GM18502 (cell line): ENCODE data around the gene LACTB.

Experiments
- ATAC-seq: cut with Tn5 transposase; IDR thresholded peaks from one replicate; pipeline ENCODE4 v1.9.1; 2021; ENCODE audit warnings: mild to moderate bottlenecking; ENCODE audit not compliant: unreplicated experiment, poor library complexity

Gene LACTB

DNA sequence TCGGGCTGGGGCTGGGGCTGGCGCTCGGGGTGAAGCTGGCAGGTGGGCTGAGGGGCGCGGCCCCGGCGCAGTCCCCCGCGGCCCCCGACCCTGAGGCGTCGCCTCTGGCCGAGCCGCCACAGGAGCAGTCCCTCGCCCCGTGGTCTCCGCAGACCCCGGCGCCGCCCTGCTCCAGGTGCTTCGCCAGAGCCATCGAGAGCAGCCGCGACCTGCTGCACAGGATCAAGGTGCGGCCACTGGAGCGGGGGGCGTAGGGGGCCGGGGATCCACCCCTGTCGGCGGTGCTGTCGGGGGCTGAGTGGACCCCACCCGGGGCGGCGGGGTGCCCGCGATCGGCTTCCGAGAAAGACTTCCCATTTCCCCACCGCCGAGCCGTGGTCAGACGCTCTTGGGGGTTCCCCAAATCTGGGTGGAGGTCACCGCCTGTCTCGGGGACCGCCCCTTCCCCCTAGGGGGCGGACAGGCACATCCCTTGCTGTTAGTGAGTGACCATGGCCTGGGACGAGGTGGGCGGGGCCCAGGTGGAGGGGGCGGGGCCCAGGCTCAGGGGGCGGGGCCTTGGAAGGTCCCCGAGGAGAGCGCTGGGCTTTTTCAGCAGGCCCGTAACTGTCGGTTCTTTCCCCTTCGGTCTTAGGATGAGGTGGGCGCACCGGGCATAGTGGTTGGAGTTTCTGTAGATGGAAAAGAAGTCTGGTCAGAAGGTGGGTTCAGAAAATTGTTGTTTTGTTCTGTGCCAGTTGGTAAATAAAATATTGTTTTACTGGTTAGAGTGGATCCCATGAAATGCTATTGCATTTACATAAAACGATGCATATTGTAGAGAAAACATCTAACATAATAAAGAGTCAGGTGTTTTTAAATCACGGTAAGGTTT, 578 bp downstream of the LACTB start:
- peak; percentile 76 for ATAC-seq

DNA sequence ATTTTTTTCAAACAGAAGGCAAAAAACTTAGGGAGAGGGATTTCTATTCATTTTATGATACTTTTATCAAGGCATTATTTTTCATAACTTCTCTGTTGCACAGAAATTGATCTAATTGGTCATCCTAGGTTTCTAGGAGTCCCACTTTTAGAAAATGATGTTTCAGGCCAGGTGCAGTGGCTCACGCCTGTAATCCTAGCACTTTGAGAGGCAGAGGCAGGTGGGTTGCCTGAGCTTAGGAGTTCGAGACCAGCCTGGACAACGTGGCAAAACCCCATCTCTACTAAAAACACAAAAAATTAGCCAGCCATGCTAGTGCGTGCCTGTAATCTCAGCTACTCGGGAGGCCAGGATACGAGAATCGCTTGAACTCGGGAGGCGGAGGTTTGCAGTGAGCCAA, 2.8 kb downstream of the LACTB start:
- no peak for ATAC-seq

DNA sequence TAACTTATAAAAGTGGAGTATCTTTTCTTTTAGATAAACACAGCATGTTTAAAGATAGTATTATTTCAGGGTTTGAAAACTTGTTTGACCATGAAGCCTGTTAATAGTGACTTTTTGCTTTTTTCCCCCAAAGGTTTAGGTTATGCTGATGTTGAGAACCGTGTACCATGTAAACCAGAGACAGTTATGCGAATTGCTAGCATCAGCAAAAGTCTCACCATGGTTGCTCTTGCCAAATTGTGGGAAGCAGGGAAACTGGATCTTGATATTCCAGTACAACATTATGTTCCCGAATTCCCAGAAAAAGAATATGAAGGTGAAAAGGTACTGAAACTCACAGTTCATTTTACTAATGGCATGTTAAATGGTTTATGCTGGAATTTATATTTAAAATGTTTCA, 5.1 kb downstream of the LACTB start:
- ATAC-seq, result no peak

DNA sequence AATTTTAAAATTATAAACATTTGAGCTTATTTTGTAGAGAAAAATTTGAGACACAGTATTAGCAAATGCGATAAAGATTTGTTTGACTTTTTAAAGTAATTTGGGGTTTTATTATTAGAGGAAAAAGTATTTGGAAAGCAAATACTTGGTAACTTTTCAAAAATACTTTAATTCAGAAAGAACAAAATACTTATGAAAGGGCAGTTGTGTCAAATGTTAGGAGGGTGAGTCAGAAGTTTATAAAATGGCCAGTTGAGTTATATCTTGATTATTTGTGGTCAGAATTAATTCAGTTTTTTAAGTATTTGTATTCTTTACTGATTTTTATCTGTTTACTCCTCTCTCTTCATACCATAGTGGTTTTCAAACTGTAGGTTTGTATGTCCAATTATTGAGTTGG, 12.1 kb downstream of the LACTB start:
- no peak for ATAC-seq

DNA sequence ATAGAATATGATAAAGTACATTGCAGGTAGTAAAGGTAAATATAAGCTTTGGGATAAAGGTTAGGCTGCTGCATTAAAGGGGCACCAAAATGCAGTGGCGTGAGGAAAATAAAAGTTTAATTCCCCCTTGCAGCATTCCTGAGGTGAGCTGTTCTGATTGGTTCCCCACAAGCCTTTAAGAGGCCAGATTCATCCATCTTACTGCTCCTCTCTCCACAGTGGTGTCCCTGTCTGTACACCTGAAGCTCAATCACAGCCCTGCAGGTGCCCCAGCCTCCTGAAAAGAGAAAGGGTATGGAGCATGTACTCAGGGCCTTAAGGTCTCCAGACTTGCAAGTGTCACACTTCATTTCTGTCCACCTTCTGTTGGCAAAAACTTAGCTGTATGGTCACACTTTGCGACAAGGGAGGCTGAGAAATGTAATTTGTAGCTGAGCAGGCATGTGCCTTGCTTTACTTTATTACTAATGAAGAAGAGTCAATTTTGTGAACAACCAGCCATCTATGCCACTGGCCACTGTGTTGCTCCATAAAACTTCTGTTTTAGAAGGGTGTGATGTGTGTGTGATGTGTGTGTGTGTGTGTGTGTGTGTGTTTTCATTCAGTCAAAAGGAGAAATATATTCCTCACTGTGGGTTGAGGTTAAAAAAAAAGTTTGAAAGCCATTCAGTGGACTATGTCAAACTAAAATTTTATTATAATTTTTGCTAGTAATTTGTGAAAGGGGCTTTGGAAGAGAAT, 12.8 kb downstream of the LACTB start:
- no peak for ATAC-seq

DNA sequence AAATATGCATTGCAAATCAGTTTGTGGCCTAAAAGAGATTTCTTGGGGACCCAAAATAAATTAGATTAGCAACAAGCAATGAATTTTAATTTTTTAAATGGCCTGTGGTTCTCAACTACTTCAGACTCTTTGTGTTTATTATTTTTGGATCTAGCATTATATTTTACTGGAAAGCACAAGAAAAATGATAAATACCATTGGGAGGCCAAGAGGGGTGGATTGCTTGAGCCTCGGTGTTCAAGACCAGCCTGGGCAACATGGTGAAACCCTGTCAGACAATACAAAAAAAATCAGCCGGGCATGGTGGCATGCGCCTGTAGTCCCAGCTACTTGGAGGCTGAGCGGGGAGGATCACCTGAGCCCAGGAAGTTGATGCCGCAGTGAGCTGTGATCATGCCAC, 13.6 kb downstream of the LACTB start:
- no peak for ATAC-seq

DNA sequence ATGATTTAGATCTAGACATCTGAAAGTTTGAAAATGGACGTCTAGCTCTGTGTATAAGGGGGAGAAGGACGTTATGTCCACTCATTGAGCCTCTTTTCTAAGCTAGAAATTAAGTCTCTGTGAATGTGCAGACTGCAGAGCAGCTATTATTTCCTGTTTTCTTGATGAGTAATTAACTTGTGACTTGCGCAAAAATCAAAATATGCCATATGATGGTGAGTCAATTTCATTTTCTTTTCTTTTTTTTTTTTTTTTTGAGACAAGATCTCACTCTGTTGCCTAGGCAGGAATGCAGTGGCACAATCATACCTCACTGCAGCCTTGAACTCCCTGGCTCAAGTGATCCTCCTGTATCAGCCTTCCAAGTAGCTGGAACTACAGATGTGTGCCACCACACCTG, 14.1 kb downstream of the LACTB start:
- no peak for ATAC-seq

DNA sequence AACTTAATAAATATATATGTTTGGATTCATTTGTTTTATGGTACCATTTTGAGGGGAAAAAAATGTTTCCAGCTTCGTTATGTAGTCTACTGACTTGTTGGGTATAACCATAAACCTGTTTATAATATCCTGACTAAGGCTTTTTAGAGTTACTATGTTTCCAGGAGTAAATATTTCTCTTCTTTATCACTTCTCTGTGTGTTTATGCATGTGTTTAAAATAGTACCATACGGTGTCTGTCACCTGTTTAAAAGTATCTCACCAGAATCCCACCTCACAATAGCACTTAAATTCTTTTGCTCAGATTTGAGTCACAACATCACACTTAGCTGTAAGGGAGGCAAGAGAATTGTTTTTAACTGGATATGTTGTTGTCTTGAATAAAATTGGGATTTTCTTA, 15.1 kb downstream of the LACTB start:
- ATAC-seq, result no peak

DNA sequence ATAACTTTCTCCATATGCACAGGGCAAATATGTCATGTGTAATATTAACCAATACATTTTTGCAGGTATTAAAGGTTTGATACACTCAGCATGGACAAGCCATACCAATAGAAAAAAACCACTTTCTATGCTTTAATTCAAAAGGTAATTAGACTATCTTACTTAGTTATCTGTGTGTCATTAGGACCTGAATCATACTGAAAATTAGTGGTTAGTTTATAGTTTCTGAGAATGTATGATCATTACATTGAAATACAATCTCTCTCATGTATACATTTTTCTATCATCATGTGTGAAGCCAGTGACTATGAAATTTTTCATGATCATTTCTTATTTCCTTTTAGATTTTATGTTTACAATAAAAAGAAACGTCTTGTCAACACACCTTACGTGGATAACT, 19.3 kb downstream of the LACTB start:
- no peak for ATAC-seq

DNA sequence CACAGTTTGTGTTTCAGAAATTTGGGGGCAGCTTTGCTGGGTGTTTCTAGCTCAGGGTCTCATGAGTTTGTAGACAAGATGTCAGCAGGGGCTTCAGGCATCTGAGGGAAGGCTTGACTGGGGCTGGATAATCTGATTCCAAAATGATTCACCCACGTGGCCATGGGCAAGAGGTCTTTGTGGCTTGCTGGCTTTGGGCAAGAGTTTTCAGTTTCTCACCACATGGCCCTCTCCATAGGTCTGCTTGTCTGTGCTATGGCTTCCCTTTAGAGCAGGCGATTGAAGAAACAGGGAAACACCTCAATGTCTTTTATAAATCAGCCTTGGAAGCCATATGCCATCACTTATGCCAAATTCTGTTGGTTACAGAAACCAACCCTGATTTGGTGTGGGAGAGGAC, 23.8 kb downstream of the LACTB start:
- ATAC-seq, result no peak

DNA sequence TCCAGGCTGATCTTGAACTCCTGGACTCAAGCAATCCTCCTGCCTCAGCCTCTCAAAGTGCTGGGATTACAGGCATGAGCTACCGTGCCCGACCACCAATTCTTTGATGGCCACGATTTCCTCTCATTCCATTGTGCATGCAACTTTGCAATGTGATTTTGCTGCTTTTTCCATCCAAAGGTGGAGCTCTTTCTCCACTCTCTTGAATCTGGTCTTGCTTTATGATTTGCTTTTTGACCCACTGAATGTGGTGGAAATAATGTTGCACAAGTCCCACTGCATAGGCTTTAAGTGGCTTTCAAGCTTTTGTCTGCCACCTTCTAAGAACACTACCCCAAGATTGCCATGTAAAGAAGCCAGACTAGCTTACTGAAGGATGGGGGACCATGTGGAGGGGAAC, 25.0 kb downstream of the LACTB start:
- no peak for ATAC-seq

DNA sequence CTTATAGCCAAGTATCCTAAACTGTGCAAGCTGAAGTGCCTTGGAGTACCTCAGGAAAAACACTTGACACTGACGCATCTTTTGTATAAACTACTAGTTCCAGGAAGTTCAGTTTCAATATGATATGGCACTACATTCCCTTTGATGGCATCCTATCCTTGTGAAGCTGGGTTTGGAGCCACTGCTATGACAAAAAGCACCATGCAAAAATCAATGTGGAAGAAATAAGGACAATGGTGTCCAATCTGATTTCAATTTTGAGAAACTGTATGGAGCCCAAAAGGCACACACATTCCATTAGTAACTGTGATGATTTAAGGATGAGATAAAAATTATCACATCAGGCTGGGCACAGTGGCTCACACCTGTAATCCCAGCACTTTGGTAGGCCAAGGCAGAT, 30.0 kb downstream of the LACTB start:
- ATAC-seq, result no peak

DNA sequence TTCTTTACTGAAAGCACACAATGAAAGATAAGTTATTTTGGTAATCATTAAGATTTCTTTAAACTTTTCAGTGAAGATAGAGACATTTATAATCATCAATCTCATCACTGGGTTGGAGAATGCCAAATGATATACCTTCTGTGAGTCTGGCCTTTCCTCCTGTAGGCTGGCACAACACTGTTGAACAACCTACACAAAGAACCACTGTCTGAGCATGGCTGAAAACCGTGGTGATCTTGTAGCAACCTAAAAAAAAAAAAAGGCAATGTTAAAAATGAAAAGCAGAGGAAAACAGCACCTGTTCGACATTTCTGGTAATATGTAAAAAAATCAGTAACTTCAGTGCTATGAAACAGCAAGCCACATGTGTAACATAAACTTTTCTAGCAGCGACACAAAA, 33.8 kb downstream of the LACTB start:
- no peak for ATAC-seq

DNA sequence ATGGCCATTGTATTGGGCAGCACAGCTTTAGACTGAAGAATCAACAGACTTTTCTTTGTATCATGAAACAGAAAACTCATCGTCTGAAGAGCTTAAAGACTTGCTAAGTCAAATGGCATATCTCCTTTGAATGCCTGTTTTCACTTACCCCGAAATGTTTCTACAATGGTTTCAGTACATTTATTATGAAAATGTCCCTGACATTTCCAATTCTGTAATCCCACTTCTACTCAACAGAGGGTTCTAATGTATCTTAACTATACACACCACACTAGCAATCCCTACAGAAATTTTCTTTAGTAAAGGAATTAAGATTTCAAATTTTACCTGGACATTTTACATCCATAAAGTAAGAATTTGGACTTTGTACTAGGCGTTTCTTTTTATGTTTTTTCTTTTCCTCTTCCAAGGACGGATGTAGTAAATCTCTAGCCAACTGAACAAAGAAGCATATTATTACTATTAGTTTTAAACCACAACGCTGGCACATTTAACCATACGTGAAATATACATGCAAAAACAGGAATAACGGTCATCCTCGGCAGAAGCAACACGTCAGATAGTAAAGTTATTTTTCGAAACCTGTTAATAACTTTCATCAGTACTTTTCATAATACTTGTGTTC, 34.5 kb downstream of the LACTB start:
- no peak for ATAC-seq

DNA sequence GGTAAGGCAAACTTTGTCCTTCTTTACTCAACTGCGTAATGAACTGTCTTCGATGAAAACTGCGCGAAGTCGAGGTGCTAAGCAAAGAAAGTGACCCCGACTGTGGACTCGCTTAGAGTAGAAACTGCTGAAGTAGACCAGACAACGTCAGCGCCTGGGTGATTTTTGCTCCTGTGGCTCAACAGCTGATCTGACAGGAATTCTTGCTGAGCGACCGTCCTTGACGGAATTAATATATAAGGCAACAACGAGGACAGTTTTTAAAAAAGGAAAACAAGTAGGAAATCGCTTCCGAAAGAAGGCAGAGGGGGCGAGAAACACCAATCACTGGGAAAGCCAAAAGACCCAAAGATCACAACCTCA, 35.1 kb downstream of the LACTB start:
- ATAC-seq, result no peak

DNA sequence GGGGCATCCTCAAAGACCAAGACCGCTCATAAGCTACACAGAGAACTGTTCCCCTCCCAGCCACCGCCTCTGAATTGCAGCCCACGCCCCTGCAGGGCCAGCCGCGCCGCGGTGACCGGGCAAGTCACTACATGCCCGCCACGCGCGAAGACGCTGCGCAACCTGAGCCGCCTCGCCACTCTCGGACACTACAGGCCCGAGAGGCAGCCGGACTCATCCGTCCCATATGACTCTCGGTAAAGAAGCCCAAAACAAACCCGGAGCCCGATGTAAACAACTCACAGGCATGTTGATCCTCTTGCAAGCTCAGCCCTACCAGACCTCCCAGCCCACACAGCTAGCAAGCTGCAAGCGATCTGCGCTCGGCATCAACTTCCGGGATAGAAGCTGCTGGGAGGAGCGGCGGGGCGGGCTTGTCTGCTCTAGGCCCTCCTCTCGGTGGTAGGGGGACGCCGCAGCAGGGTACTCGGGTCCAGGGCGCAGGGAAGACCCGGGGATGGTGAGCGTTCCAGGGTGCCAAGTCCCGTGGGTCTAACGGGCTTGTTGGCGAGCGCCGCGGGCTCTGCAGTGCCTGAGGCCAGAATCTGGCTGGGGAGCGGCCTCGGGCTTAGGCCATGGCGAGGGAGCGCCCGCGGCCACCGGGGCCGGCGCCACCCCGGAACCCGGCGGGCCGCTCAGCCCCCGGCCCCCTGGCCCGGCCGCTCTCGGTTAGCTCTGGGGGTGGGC, 35.6 kb downstream of the LACTB start, which contains the start of gene RPS27L:
Gene RPS27L, minus strand, starts transcription at position 360 of the 726 bp plus-strand sequence. Its CDS starts 72 bp downstream, at position 288.
- ATAC-seq, result peak; percentile 92

DNA sequence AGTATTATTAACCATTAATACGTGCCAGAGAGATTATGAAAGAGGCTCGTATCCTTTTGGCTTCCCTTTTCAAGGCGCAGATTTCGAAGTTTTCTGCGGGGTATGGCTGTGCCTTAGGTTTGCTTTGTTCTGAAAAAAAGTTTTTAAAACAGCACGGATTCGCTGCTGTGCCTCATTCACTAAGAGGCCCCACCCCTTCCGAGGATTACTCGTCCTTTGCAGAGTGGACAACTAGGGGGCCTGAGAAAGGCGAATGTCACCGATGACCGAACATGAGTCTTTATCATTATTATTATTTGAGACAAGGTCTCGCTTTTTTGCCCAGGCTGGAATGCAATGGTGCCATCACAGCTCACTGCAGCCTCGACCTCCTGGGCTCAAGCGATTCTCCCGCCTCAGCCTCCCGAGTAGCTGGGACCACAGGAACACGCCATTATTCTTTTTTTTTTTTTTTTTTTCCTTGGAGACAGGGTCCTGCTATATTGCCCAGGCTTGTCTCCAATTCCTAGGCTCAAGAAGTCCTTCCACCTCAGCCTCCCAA, 36.3 kb downstream of the LACTB start:
- peak; percentile 11 for ATAC-seq

DNA sequence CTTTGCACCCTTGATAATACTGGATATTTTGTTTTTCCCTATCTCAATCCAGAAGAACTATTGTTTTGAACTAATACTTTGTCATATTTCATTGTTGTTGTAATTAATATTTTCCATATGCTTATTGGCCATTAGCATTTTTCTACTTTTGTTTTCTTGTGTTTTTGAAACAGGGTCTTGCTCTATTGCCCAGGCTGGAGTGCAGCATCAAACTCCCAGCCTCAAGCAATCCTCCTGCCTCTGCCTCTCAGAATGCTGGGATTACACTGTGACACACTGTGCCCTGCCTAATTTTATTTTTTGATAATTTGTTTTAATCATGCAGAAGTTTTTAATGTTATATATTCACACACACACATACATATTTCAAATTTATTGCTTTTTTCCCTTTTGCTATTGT, 39.0 kb downstream of the LACTB start:
- no peak for ATAC-seq

DNA sequence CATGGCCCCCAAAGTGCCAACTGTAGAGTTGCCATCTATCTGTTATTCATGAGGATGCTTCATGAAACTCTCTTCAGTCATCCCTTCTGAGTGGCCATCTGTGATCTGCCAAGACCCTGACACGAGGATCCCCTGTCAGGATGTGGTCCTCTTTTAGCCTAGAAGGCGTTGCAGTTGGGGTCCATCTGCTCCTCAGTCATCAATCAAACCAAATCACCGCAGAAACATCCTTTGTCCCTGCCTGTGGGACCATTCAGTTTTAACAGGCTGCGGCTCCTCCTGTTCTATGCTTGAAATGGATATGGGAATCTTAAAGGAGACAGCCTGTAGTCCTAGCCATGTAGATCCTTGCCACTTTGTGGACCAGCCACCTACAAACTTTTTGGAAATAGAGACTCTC, 41.6 kb downstream of the LACTB start:
- ATAC-seq, result no peak

DNA sequence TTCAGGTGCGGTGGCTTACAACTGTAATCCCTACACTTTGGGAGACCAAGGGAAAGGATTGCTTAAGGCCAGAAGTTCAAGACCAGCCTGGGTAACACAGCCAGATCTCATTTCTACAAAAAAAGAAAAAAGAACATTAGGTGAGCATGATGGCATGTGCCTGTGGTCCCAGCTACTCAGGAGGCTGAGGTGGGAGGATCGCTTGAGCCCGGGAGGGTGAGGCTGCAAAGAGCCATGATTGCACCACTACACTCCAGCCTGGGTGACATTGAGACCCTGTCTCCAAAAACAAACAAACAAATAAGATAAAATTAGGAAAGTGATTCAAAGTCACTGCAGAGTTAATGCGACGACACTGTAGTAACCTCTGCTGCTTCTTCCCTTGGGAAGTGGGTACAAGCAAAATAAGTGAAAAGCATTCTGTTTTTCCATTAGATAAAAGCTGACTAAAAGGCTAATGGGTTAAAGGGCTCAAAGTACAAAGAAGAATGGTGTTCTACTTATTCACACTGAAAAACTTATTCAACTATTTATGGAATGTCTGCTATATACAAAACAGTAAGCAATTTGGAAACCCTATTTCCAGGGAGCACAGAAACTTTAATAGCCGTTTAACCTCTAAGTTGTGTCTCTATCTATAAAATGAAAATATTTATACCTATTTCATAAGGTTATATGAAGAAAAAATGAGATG, 43.7 kb downstream of the LACTB start:
- ATAC-seq, result no peak
